Germinal center (tissue), 1 donor: ENCODE results near the gene DPM3.
A peak's percentile ranks its signal among the peaks of the same experiment; 100 is the strongest.

Experiments
- DNase-seq: peaks from one replicate; pipeline ENCODE4 v3.0.0; 2012; ENCODE audit warnings: mixed read lengths, low spot score

Gene DPM3

DNA sequence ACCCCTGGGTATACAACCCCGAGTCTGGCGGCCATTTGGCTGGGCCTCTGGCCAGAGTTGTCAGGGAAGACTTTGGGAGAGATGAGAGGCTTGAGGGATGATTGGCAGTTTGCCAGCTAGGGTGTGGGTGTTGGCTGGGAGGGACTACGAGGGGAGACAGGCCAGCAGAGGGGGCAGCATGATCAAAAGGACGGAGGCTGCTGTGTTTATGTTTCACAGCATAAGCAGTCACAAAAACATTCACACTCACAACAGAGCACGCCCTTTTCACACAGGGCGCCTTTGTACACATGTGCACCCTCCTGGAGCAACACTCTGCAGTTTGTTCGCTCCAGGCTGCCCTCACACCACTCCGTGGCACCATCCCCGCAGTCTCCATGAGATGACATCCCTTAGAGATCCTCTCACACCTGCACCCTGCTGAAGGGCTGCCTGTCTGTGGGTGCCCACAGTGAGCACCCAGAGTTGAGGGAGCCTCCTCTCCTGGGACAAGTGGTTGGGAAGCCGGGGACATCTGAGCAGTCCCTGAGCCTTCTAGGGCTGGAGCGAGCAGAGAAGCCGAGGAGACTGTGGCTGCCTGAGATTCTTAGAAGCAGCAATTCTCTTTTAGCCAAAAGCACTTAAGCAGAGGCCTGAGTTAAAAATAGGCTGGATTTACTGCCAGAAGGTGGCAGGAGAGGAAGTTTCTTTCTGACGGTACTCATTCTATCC lies 46.3 kb downstream of the DPM3 start:
- no peak for DNase-seq

DNA sequence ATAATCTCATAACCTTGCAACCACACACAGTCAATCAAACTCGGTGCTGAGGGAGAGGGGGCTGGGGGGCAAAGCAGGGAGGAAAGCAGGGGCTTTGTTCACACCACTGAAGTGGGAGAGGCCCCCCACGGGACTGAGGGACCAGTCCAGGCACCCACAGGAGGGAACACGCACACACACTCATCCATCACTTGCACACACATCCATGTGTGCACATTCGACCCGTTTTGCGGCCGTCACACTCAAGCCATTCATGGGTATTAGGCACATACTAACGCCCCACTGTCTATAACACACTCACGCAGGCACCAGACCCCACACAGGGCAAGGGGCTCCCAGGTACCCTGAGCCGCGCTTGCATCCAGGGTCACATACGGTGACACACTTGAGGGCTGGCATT lies 47.7 kb downstream of the DPM3 start:
- no peak for DNase-seq

- DNase-seq, result no peak
These were observed 48.2 kb downstream of the DPM3 start for GRCh38 chr1:155092131-155092530.

DNA sequence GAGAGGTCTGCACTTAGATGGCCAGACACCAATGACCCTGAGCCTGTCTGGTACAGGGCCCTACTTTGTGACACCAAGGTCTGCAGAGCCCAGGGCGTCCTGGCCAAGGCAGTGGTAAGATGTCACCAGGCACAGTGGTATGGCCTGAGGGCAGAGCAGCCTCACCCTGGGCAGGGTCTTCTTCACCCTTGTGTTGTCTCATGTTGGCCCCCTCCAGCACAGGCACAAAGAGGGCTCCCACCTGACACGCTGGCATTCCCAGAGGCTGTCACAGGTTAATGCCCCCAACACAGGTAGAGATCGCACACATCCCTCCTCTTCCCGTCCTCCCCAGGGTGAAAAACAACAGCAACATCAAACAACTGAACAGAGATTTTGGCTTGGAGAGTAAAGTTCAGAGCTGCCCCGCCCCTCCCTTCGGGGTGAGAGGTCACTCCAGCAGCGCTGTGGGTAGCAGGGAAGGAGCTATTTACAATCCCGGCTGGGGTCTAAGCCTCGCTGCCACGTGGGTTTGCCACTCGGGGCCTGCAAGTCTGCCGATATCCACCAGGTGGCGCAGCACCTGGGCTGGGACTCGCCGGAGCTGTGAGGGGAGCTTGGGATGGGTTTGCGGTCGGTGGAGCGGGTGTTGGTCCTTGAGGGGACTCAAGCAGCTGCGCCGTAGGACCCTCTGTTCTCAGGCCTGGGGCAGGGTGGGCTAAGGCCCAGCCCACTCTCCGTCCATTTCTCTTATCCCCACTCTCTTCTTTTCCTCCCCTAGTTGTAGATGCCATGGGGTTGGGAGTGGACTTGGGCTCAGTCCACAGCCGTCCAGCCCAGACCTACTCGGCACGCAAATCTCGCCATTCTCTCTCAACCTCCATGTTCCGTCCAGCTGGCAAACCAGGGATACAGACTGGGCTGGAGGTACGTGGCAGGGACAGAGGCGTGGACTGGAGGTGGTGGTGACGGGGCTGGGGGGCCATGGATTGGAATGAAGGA lies 49.0 kb downstream of the DPM3 start:
- peak; percentile 80 for DNase-seq
